PC-9 (cell line): ENCODE measurements around the gene SPAG9.

Experiments
- EZH2 ChIP-seq: fragments of 200-600 bp; sonication (generic); IDR thresholded peaks from 2 replicates; pipeline ENCODE4 v1.8.0; 2017; ENCODE audit warnings: antibody characterized with exemption, low read depth
- TF ChIP-seq, protein P1 (sequence below): fragments of 200-600 bp; sonication (generic); conservative IDR thresholded peaks from 2 replicates; pipeline ENCODE4 v1.6.1; 2017; ENCODE audit warnings: mixed run types, antibody characterized with exemption, mild to moderate bottlenecking, moderate library complexity

GRCh38 chr17:51161541-51161940, 40.9 kb upstream of the SPAG9 start:
- TF ChIP-seq, protein P1, sequence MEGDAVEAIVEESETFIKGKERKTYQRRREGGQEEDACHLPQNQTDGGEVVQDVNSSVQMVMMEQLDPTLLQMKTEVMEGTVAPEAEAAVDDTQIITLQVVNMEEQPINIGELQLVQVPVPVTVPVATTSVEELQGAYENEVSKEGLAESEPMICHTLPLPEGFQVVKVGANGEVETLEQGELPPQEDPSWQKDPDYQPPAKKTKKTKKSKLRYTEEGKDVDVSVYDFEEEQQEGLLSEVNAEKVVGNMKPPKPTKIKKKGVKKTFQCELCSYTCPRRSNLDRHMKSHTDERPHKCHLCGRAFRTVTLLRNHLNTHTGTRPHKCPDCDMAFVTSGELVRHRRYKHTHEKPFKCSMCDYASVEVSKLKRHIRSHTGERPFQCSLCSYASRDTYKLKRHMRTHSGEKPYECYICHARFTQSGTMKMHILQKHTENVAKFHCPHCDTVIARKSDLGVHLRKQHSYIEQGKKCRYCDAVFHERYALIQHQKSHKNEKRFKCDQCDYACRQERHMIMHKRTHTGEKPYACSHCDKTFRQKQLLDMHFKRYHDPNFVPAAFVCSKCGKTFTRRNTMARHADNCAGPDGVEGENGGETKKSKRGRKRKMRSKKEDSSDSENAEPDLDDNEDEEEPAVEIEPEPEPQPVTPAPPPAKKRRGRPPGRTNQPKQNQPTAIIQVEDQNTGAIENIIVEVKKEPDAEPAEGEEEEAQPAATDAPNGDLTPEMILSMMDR = no peak
- no peak for TF ChIP-seq EZH2
